Thyroid gland (tissue), 4 donors: Measurements from ENCODE around the gene ESYT3. TPM values are rescaled to one million over a fixed set of nuclear protein-coding genes. Genes with fewer than 3 reads are reported as not detected.
A peak's percentile ranks its signal among the peaks of the same experiment; 100 is the strongest.

Experiments used
- DNase-seq, 2 donors: peaks; one replicate each; pipeline ENCODE4 v3.0.0-alpha.2; 2019
- H3K27ac ChIP-seq, 3 donors: fragments of 200-600 bp; sonication (generic); 1 replicate in 2 of 3; 2 replicates in 1 of 3; pipeline ENCODE4 v1.5.1; 2016 to 2019; ENCODE audit warnings: mild to moderate bottlenecking in 1 of 3, moderate library complexity in 1 of 3
- H3K27me3 ChIP-seq: fragments of 200-600 bp; sonication (generic); one replicate; pipeline ENCODE4 v1.5.1; 2019
- H3K36me3 ChIP-seq, 2 donors: fragments of 200-600 bp; sonication (generic); one replicate each; pipeline ENCODE4 v1.5.1; 2016 to 2019
- H3K4me1 ChIP-seq, 2 donors: fragments of 200-600 bp; sonication (generic); one replicate each; pipeline ENCODE4 v1.5.1; 2017 to 2019
- H3K4me3 ChIP-seq, 3 donors: fragments of 200-600 bp; sonication (generic); replicated peaks in 1 of 3; 1 replicate in 2 of 3; 2 replicates in 1 of 3; pipeline ENCODE4 v1.5.1; 2016; ENCODE audit warnings: mild to moderate bottlenecking in 1 of 3
- H3K9me3 ChIP-seq: fragments of 200-600 bp; sonication (generic); one replicate; pipeline ENCODE4 v1.5.1; 2017
- CTCF ChIP-seq, 6 experiments: fragments of 200-600 bp in 3 of 6; fragments of 450-650 bp in 3 of 6; sonication (generic) in 3 of 6; IDR thresholded peaks; one replicate each; pipeline ENCODE4 v1.5.1; 2016 to 2019; ENCODE audit warnings: antibody characterized with exemption in 6 of 6, mild to moderate bottlenecking in 2 of 6, inconsistent platforms in 1 of 6, moderate library complexity in 1 of 6
- POLR2A ChIP-seq, 2 donors: fragments of 450-650 bp; IDR thresholded peaks; one replicate each; pipeline ENCODE4 v1.6.1; 2017; ENCODE audit warnings: antibody characterized with exemption in 2 of 2, mild to moderate bottlenecking in 2 of 2, moderate library complexity in 1 of 2
- WGBS, 2 donors: methylation state at CpG; one replicate each; pipeline ENCODE4 v1.1.5; 2017; 5-methylcytosine and 5-hydroxymethylcytosine counted together
- intact Hi-C: fragments of 100-400 bp; cut with DNase I; formaldehyde crosslinking; loops from one replicate; pipeline ENCODE4 v1.15.1; 2023
- total RNA-seq, 4 donors: library from RNA; depleted of rRNA; stranded (reverse); fragments of >200 nt; gene quantifications; one replicate each; pipeline ENCODE4 v1.2.3, GENCODE V29; 2016

Gene ESYT3
- total RNA-seq, 4 donors from 2014 or later = 19.9 to 82.8 (median 22.7) TPM

- H3K36me3 ChIP-seq = no peaks in the 10 kb centered on the region
- no peak overlapping the region for H3K27ac ChIP-seq
- no peaks in the 10 kb centered on the region for H3K9me3 ChIP-seq
- H3K27me3 ChIP-seq = no peaks in the 10 kb centered on the region
- no peak for TF ChIP-seq POLR2A (IDR thresholded peaks at IDR 0.05)
- TF ChIP-seq CTCF (IDR thresholded peaks at IDR 0.05) = no peak
- peak; percentile 24 to 31 for DNase-seq
- H3K4me1 ChIP-seq = peaks cover 19 to 36% of the 10 kb centered on the region in 2 donors
- 88 to 89% methylated on average over 5 of the region's 5 CpGs for WGBS, 2 donors
- intact Hi-C loops = no loop called here
- no peak overlapping the region for H3K4me3 ChIP-seq
These were observed 8.0 kb downstream of the ESYT3 start for GRCh38 chr3:138442433-138442832.

GRCh38 chr3:138443091-138443490 lies 8.7 kb downstream of the ESYT3 start:
- TF ChIP-seq POLR2A (IDR thresholded peaks at IDR 0.05) = no peak
- no peak for TF ChIP-seq CTCF (IDR thresholded peaks at IDR 0.05)
- intact Hi-C loops = no loop called here
- WGBS, 2 donors = 48 to 55% methylated on average over 2 of the region's 2 CpGs

GRCh38 chr3:138443521-138444503 lies 9.4 kb downstream of the ESYT3 start:
- WGBS, 2 donors = 74 to 84% methylated on average over 14 of the region's 14 CpGs
- Histone ChIP-seq H3K4me1 (peaks cover 19 to 36% of the 10 kb centered on the region in 2 donors), H3K27ac (peak overlapping the region in 1 of 3 donors; percentile 15), H3K9me3 (no peaks in the 10 kb centered on the region), H3K27me3 (no peaks in the 10 kb centered on the region), H3K36me3 (no peaks in the 10 kb centered on the region), H3K4me3 (no peak overlapping the region)
- no peak for DNase-seq
- intact Hi-C loops = no loop called here
- TF ChIP-seq POLR2A (IDR thresholded peaks at IDR 0.05) = no peak
- TF ChIP-seq CTCF (IDR thresholded peaks at IDR 0.05) = no peak

More at GRCh38 chr3:138443091-138443490, 8.7 kb downstream of the ESYT3 start:
- no peaks in the 10 kb centered on the region for H3K36me3 ChIP-seq
- H3K9me3 ChIP-seq = no peaks in the 10 kb centered on the region
- no peak overlapping the region for H3K4me3 ChIP-seq
- DNase-seq = peak in 1 of 2 donors; percentile 35
- H3K4me1 ChIP-seq = peaks cover 19 to 36% of the 10 kb centered on the region in 2 donors
- H3K27ac ChIP-seq = peak overlapping the region in 1 of 3 donors; percentile 15
- no peaks in the 10 kb centered on the region for H3K27me3 ChIP-seq

- TF ChIP-seq CTCF (IDR thresholded peaks at IDR 0.05) (no peak), POLR2A (IDR thresholded peaks at IDR 0.05) (no peak)
- no peak overlapping the region for H3K4me3 ChIP-seq
- DNase-seq = no peak
- intact Hi-C loops = no loop called here
- WGBS, 2 donors = 85 to 92% methylated on average over 7 of the region's 7 CpGs
- no peaks in the 10 kb centered on the region for H3K9me3 ChIP-seq
- H3K4me1 ChIP-seq = peaks cover 14 to 30% of the 10 kb centered on the region in 2 donors
- no peaks in the 10 kb centered on the region for H3K36me3 ChIP-seq
- no peaks in the 10 kb centered on the region for H3K27me3 ChIP-seq
- H3K27ac ChIP-seq = no peak overlapping the region
These were observed 10.8 kb downstream of the ESYT3 start for GRCh38 chr3:138445236-138445635.

- Histone ChIP-seq H3K4me3 (no peak overlapping the region), H3K27me3 (no peaks in the 10 kb centered on the region), H3K9me3 (no peaks in the 10 kb centered on the region), H3K4me1 (peaks cover 11 to 26% of the 10 kb centered on the region in 2 donors), H3K36me3 (no peaks in the 10 kb centered on the region), H3K27ac (no peak overlapping the region)
- TF ChIP-seq CTCF (IDR thresholded peaks at IDR 0.05) = no peak
- TF ChIP-seq POLR2A (IDR thresholded peaks at IDR 0.05) = no peak
- 84 to 91% methylated on average over 4 of the region's 4 CpGs for WGBS, 2 donors
- DNase-seq = no peak
- intact Hi-C loops = no loop called here
These were observed 11.2 kb downstream of the ESYT3 start for GRCh38 chr3:138445654-138446053.
